Cardiac muscle cell (in vitro differentiated cells and primary cell): ENCODE measurements around the gene ALCAM. TPM values are rescaled to one million over a fixed set of nuclear protein-coding genes. Genes with fewer than 3 reads are reported as not detected.
A peak's percentile ranks its signal among the peaks of the same experiment; 100 is the strongest.

Experiments used
- DNase-seq, 2 donors: peaks; one replicate each; pipeline versions ENCODE4 v3.0.0 to v3.0.0-alpha.2; 2010 to 2017; ENCODE audit warnings: low read depth in 1 of 2, low spot score in 1 of 2
- H3K27ac ChIP-seq: fragments of 200-600 bp; sonication (generic); 2 replicates; pipeline ENCODE4 v1.5.1; 2016
- H3K27me3 ChIP-seq: fragments of 200-600 bp; sonication (generic); 2 replicates; pipeline ENCODE4 v1.6.0; 2016; ENCODE audit warnings: control low read depth
- H3K36me3 ChIP-seq: fragments of 200-600 bp; sonication (generic); 2 replicates; pipeline ENCODE4 v1.5.1; 2016; ENCODE audit warnings: control low read depth
- H3K4me1 ChIP-seq: fragments of 200-600 bp; sonication (generic); 2 replicates; pipeline ENCODE4 v1.8.1; 2017; ENCODE audit warnings: low read depth, mild to moderate bottlenecking, mixed run types
- H3K4me3 ChIP-seq: fragments of 200-600 bp; sonication (generic); 2 replicates; pipeline ENCODE4 v1.5.1; 2016; ENCODE audit warnings: mild to moderate bottlenecking
- H3K9me3 ChIP-seq: fragments of 200-600 bp; sonication (generic); 2 replicates; pipeline ENCODE4 v1.5.1; 2017; ENCODE audit warnings: low read depth, mild to moderate bottlenecking, control low read depth
- CTCF ChIP-seq: IDR thresholded peaks from 2 replicates; pipeline ENCODE4 v1.5.1; 2012; ENCODE audit warnings: low read depth, mild to moderate bottlenecking, low read length
- polyA plus RNA-seq: library from polyadenylated mRNA; unstranded; fragments of >200 nt; fragmentation: Nextera tagmentation; extraction: Ambion mirVana; gene quantifications from 2 replicates; pipeline ENCODE4 v1.2.1, GENCODE V29; 2016
- total RNA-seq: library from RNA; depleted of rRNA; stranded (reverse); fragments of >200 nt; gene quantifications from 2 replicates; pipeline ENCODE4 v1.2.3, GENCODE V29; 2016

The ALCAM gene
- total and polyA plus RNA-seq, 2 experiments from 2014 or later: 15.3 to 28.9 TPM

- Histone ChIP-seq H3K36me3 (no peaks in the 10 kb centered on the region), H3K27me3 (no peaks in the 10 kb centered on the region), H3K9me3 (no peaks in the 10 kb centered on the region), H3K27ac (no peak overlapping the region), H3K4me3 (no peak overlapping the region), H3K4me1 (peaks cover 4% of the 10 kb centered on the region)
- no peak for TF ChIP-seq CTCF
- DNase-seq: no peak
These were observed 138.5 kb downstream of the ALCAM start for GRCh38 chr3:105505170-105505569.

DNA sequence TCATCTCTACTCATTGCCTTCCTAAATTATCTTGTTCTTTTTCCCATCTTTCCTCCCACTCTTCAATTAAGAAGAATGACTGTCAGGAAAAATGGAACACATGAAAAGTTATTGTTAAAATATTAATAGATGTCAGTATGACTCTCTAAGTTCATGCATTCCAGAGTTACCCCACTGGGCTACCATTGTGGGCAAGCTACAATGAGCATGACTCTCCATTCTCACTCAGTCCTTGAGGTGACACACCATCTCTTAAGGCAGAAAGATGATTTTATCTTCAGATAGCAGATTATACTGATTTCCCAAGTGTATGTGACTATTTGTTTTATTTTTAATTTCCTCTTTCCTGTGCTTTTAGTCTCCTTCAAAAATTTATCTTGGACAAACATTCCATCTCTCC is 144.3 kb downstream of the ALCAM start:
- Histone ChIP-seq H3K9me3 (no peaks in the 10 kb centered on the region), H3K4me1 (no peaks in the 10 kb centered on the region), H3K4me3 (no peak overlapping the region), H3K27me3 (no peaks in the 10 kb centered on the region), H3K27ac (no peak overlapping the region), H3K36me3 (no peaks in the 10 kb centered on the region)
- DNase-seq: no peak
- no peak for TF ChIP-seq CTCF

DNA sequence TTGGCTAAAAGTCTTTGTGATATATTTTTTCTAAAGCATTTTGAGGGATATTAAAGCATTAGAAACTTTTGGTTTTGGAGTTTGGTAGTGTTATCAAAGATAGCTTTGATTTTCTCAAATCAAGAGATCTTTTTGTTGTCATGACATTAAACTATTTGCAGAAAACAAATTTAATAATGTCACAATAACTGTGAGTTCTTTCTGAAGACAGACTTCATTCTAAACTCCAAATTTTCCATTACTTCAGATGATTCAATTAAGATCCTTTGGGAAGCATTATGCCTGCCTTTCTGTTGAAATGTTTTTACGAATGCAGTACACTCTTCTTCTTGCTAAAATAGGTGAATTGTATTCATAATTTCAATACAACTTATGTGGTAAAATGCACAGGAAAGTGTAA is 145.4 kb downstream of the ALCAM start:
- H3K36me3 ChIP-seq: no peaks in the 10 kb centered on the region
- no peaks in the 10 kb centered on the region for H3K27me3 ChIP-seq
- no peak overlapping the region for H3K4me3 ChIP-seq
- no peaks in the 10 kb centered on the region for H3K4me1 ChIP-seq
- no peak for TF ChIP-seq CTCF
- H3K9me3 ChIP-seq: no peaks in the 10 kb centered on the region
- no peak overlapping the region for H3K27ac ChIP-seq
- no peak for DNase-seq

DNA sequence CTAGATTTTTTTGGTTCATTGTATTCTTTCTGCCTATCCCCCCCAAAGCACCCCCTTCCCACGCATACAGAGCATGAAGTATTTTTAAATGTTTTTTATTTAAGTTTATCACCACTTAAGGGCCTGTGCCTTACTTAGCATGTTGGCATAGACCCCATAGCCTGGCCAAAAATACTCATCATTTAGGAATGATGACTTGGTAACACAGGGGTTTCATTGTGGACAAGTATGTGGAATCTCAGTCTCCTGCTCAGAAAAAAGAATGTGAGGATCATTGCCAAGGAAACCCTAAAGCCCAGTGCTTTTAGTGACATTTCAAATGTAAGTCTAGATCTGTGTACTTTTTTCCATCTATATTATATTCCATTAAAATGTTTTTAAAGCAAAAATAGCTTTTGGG is 146.3 kb downstream of the ALCAM start:
- Histone ChIP-seq H3K4me3 (no peak overlapping the region), H3K27ac (no peak overlapping the region), H3K27me3 (no peaks in the 10 kb centered on the region), H3K9me3 (no peaks in the 10 kb centered on the region), H3K36me3 (no peaks in the 10 kb centered on the region), H3K4me1 (no peaks in the 10 kb centered on the region)
- no peak for TF ChIP-seq CTCF
- peak in 1 of 2 donors; percentile 80 for DNase-seq

GRCh38 chr3:105513886-105514285 is 147.2 kb downstream of the ALCAM start:
- H3K27me3 ChIP-seq: no peaks in the 10 kb centered on the region
- DNase-seq: no peak
- no peak overlapping the region for H3K27ac ChIP-seq
- no peak for TF ChIP-seq CTCF
- no peaks in the 10 kb centered on the region for H3K36me3 ChIP-seq
- no peaks in the 10 kb centered on the region for H3K9me3 ChIP-seq
- H3K4me3 ChIP-seq: no peak overlapping the region
- H3K4me1 ChIP-seq: no peaks in the 10 kb centered on the region

GRCh38 chr3:105515372-105515771 is 148.7 kb downstream of the ALCAM start:
- no peak overlapping the region for H3K27ac ChIP-seq
- H3K9me3 ChIP-seq: no peaks in the 10 kb centered on the region
- no peak overlapping the region for H3K4me3 ChIP-seq
- H3K27me3 ChIP-seq: no peaks in the 10 kb centered on the region
- TF ChIP-seq CTCF: no peak
- DNase-seq: no peak
- H3K36me3 ChIP-seq: no peaks in the 10 kb centered on the region
- H3K4me1 ChIP-seq: no peaks in the 10 kb centered on the region
